ENCODE measurements around the gene CSRNP2. TPM values are rescaled to one million over a fixed set of nuclear protein-coding genes. Genes with fewer than 3 reads are reported as not detected.

The CSRNP2 gene
- polyA plus RNA-seq (ENCODE audit: insufficient read length in 12 of 12) = 10 to 100 TPM in 11 of 12 donors, not detected in 1; 20.5 to 32.8 (median 27.0) TPM
- long read RNA-seq, donor 1, full-length matches to known transcripts = 5 of 5 reads
- long read RNA-seq, donor 1, partial matches to known transcripts = 0 of 5 reads
- long read RNA-seq, donor 1, other reads (novel, unspliced or antisense) = 0 of 5 reads
- long read RNA-seq, donor 2, full-length matches to known transcripts = 7 of 7 reads
- long read RNA-seq, donor 2, partial matches to known transcripts = 0 of 7 reads
- long read RNA-seq, donor 2, other reads (novel, unspliced or antisense) = 0 of 7 reads
- long read RNA-seq, donor 3, full-length matches to known transcripts = 2 of 2 reads
- long read RNA-seq, donor 3, partial matches to known transcripts = 0 of 2 reads
- long read RNA-seq, donor 3, other reads (novel, unspliced or antisense) = 0 of 2 reads
- long read RNA-seq, donor 4 = 0 reads
- long read RNA-seq, donor 5 = 0 reads
- long read RNA-seq, donor 6, full-length matches to known transcripts = 3 of 3 reads
- long read RNA-seq, donor 6, partial matches to known transcripts = 0 of 3 reads
- long read RNA-seq, donor 6, other reads (novel, unspliced or antisense) = 0 of 3 reads
- long read RNA-seq, donor 7, partial matches to known transcripts = 7 of 7 reads
- long read RNA-seq, donor 7, other reads (novel, unspliced or antisense) = 0 of 7 reads
- long read RNA-seq, donor 8, full-length matches to known transcripts = 3 of 3 reads
- long read RNA-seq, donor 8, partial matches to known transcripts = 0 of 3 reads
- long read RNA-seq, donor 8, other reads (novel, unspliced or antisense) = 0 of 3 reads
- long read RNA-seq, donor 9, full-length matches to known transcripts = 1 of 1 reads
- long read RNA-seq, donor 9, partial matches to known transcripts = 0 of 1 reads
- long read RNA-seq, donor 9, other reads (novel, unspliced or antisense) = 0 of 1 reads
- long read RNA-seq, donor 10, full-length matches to known transcripts = 1 of 8 reads
- long read RNA-seq, donor 10, partial matches to known transcripts = 7 of 8 reads
- long read RNA-seq, donor 10, other reads (novel, unspliced or antisense) = 0 of 8 reads
- long read RNA-seq, donor 11 = 0 reads

- peak; percentile 94 for DNase-seq
Measured at GRCh38 chr12:51083126-51083833, at the start of gene CSRNP2. Gene CSRNP2 (minus strand): TSS chr12:51083596. CDS start chr12:51076561, 7,035 bp downstream.

DNA sequence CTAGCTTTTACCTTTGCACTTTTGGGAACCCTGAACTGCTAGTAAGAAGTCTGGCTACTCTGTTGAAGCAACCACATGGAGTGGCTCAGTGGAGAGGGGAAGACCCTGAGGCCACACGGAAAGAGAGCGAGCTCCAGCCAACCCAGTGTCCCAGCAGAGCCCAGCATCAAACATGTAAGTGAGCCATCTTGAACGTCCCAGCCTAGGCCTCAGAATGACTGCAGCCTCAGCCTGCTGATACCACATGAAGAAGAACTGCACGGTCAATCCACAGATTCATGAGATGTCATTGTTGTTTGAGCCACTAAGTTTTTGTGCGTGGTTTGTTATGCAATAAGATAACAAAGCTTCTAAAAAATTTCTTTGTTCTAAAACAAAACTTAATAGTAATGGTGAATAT is 49.3 kb upstream of the CSRNP2 start:
- no peak for DNase-seq

- no peak for DNase-seq
Measured at GRCh38 chr12:51131745-51132521, 48.5 kb upstream of the CSRNP2 start.

- DNase-seq = no peak
Measured at GRCh38 chr12:51128919-51129318, 45.5 kb upstream of the CSRNP2 start.

GRCh38 chr12:51127050-51127729 is 43.8 kb upstream of the CSRNP2 start:
- DNase-seq = no peak

GRCh38 chr12:51126297-51126696 is 42.9 kb upstream of the CSRNP2 start:
- DNase-seq = no peak

GRCh38 chr12:51124504-51124903 is 41.1 kb upstream of the CSRNP2 start:
- no peak for DNase-seq

- DNase-seq = no peak
Measured at GRCh38 chr12:51122844-51123243, 39.4 kb upstream of the CSRNP2 start.

- DNase-seq = no peak
Measured at GRCh38 chr12:51118706-51119105, 35.3 kb upstream of the CSRNP2 start.

GRCh38 chr12:51115533-51115932 is 32.1 kb upstream of the CSRNP2 start:
- no peak for DNase-seq

DNA sequence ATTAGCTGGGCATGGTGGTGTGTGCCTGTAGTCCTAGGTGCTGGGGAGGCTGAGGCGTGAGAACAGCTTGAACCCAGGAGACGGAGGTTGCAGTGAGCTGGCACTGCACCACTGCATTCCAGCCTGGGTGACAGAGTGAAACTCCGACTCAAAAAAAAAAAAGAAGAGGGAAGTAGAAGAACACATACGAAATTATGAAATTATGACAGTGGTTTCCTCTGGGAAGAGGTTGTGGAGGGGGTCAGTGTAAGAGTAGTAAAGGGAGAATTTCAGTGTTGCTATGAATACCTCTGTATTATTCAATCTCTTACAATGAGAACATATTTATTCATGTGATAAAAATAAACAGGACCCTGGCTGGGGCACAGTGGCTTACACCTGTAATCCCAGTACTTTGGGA is 24.7 kb upstream of the CSRNP2 start:
- no peak for DNase-seq

- no peak for DNase-seq
Measured at GRCh38 chr12:51103977-51104376, 20.6 kb upstream of the CSRNP2 start.

DNA sequence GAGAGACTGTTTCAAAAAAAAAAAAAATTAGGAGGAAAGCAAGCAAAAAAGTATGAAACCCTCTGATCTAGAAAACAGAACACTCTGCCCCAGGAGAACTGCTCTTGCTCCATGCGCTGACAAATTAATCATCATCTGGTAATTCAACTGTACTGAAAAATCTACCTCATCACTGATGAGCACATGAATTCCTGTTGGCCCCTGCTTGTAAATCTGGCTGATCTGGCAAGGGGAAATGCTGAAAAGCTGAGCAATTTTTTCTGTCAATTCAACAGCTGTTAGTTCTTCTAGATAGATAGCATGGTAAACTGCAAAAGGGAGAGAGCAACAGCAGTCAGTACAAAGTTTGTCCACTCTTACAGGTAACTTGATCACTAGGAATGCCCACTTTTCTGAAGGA is 15.2 kb upstream of the CSRNP2 start:
- no peak for DNase-seq

GRCh38 chr12:51090705-51091229 is 7.4 kb upstream of the CSRNP2 start:
- no peak for DNase-seq

GRCh38 chr12:51087818-51088217 is 4.4 kb upstream of the CSRNP2 start:
- DNase-seq = no peak

DNA sequence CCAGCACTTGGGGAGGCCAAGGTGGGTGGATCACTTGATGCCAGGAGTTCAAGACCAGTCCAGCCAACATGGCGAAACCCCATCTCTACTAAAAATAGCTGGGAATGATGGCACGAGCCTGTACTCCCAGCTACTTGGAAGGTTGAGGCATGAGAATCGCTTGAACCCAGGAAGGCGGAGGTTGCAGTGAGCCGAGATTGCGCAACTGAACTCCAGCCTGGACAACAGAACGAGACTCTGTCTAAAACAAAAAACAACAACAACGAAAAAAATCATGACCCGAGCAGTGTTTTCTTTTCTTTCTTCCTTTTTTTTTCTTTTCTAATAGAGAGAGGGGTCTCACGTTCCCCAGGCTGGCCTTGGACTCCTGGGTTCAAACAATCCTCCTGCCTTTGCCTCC is 3.5 kb upstream of the CSRNP2 start:
- no peak for DNase-seq

DNA sequence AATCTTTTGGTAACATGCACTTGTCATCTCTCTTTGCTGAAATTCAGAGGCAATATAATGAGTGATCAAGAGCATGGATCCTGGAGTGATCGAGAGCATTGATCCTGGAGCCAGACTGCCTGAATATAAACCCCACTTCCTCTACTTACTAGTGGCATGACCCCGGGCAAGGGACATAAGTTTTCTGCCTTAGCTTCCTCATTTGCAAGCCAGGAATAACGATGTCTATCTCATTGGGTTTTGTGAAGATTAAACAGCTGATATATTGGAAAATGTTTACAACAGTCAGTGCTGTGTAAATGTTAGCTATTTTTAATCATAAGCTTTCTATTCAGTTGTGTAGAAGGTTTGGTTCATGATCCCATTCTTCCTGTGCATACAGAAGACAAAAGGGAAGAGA is 2.4 kb upstream of the CSRNP2 start:
- no peak for DNase-seq

DNA sequence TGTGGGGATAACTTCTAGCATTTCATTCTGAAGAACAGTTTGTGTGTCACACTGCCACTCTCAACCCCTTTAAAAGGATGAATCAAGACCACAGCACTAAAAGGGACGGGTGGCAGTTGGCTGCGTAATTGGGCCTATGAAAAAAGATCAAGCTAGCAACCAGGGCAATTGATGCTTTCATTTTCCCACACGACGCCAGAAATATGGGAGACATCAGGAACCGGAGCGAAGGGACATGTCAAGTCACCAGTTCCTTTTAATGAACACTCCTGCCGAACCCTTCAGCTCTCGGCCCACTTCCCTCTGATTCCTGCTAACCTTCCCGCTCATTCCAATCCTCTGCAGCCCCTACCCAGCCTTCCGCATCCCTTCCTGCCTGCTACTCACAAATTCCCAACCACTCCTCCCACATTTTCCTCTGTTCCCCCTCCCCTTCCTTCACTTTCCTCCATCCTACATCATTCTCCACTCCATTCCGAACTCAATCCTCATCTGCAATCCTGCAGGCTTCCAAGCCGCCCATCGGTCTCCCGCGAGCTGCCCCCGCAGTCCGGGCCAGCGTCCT is 753 bp downstream of the CSRNP2 start:
- DNase-seq = peak; percentile 56

DNA sequence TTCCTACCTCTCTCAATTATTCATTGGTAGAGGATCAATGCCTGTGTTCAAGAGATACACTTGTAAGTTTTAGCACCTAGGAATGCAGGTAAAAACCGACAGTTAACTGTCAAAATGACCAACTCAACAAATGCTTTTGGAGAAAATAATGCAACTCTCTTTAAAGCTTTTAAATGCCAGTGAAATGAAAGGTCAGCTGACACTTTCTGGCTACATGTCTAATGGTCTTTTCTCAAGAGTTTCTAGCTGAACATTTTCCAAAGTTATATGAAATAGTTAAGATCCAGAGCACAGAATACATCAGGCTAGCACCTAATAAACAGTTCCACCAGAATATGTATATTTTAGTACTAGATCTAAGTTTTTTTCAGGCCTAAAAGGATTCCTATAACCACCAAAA is 2.0 kb downstream of the CSRNP2 start:
- DNase-seq = no peak

- DNase-seq = no peak
Measured at GRCh38 chr12:51080136-51080535, 3.3 kb downstream of the CSRNP2 start.

Data from muscle of arm (tissue), 14 donors.